K562 (cell line): ENCODE measurements around the gene NME4.

Experiments used
- BRCA1 ChIP-seq, 2 experiments: fragments of 450-650 bp in 1 of 2; sonication (generic) in 1 of 2; formaldehyde crosslinking in 1 of 2; IDR thresholded peaks; 2 replicates each; pipeline versions ENCODE4 v1.5.0 to v1.6.1; 2017 to 2020; ENCODE audit warnings: mild to moderate bottlenecking in 1 of 2, missing genetic modification reagents in 1 of 2
- KLF13 ChIP-seq: fragments of 450-650 bp; IDR thresholded peaks from 2 replicates; pipeline ENCODE4 v1.6.1; 2016; ENCODE audit warnings: missing genetic modification characterization, low read depth, mild to moderate bottlenecking, missing compliant biosample characterization, moderate library complexity, borderline replicate concordance

GRCh38 chr16:426906-427249 lies 29.9 kb downstream of the NME4 start:
- no peak for TF ChIP-seq BRCA1 (IDR thresholded peaks at IDR 0.05)
- no peak for TF ChIP-seq BRCA1 (CRISPR knock-in tag; IDR thresholded peaks at IDR 0.05)
- TF ChIP-seq KLF13 (tag), result no peak
